Stimulated activated CD4-positive, alpha-beta T cell treated with anti-CD3 and anti-CD28 coated beads, Interleukin-15, amount 100 ng/mL, for 48 hours (primary cell): ENCODE data around the gene SNRNP70.
"Not testable (repeated sequence)": the region's sequence is repeated elsewhere in the genome, so short reads cannot be mapped to it uniquely, and the experiment has no call there.

ENCODE experiments used
- DNase-seq, 2 donors: peaks; one replicate each; pipeline ENCODE4 v3.0.0-alpha.2; 2020; ENCODE audit warnings: low read depth in 2 of 2

Gene SNRNP70

GRCh38 chr19:49064768-49065611, 20.3 kb upstream of the SNRNP70 start, which contains the start of gene NTF4:
Gene NTF4, minus strand, starts transcription at chr19:49064818. Its CDS starts 2,821 bp downstream, at chr19:49061997.
- no peak for DNase-seq

- DNase-seq = no peak
Observed at GRCh38 chr19:49065905-49066512, 19.2 kb upstream of the SNRNP70 start.

GRCh38 chr19:49067554-49067953, 17.7 kb upstream of the SNRNP70 start:
- no peak for DNase-seq

- no peak for DNase-seq
Observed at GRCh38 chr19:49069026-49069425, 16.2 kb upstream of the SNRNP70 start.

GRCh38 chr19:49070416-49070815, 14.8 kb upstream of the SNRNP70 start:
- no peak for DNase-seq

GRCh38 chr19:49071860-49072547, 13.2 kb upstream of the SNRNP70 start:
- DNase-seq = no peak

GRCh38 chr19:49073514-49074378, 11.5 kb upstream of the SNRNP70 start:
- no peak for DNase-seq

GRCh38 chr19:49074869-49075268, 10.4 kb upstream of the SNRNP70 start:
- not testable (repeated sequence) for DNase-seq

- no peak for DNase-seq
Observed at GRCh38 chr19:49080392-49080791, 4.9 kb upstream of the SNRNP70 start.

- DNase-seq = no peak
Observed at GRCh38 chr19:49081273-49081672, 4.0 kb upstream of the SNRNP70 start.

- DNase-seq = no peak
Observed at GRCh38 chr19:49084206-49085019, 838 bp upstream of the SNRNP70 start.

- DNase-seq = no peak
Observed at GRCh38 chr19:49085868-49086232, 599 bp downstream of the SNRNP70 start.

- no peak for DNase-seq
Observed at GRCh38 chr19:49086296-49086695, 1.0 kb downstream of the SNRNP70 start.

- DNase-seq = no peak
Observed at GRCh38 chr19:49091391-49092038, 6.3 kb downstream of the SNRNP70 start.

- no peak for DNase-seq
Observed at GRCh38 chr19:49092686-49093085, 7.4 kb downstream of the SNRNP70 start.

- DNase-seq = no peak
Observed at GRCh38 chr19:49094505-49095482, 9.5 kb downstream of the SNRNP70 start.

- peak in 1 of 2 donors; percentile 58 for DNase-seq
Observed at GRCh38 chr19:49097453-49098288, 12.4 kb downstream of the SNRNP70 start.

GRCh38 chr19:49098795-49099194, 13.5 kb downstream of the SNRNP70 start:
- DNase-seq = no peak
